ENCODE data around the gene DDAH2. TPM values are rescaled to one million over a fixed set of nuclear protein-coding genes. Genes with fewer than 3 reads are reported as not detected.

DDAH2 gene
- polyA plus RNA-seq, 4 donors, result 64.4 to 89.7 (median 76.1) TPM

DNA sequence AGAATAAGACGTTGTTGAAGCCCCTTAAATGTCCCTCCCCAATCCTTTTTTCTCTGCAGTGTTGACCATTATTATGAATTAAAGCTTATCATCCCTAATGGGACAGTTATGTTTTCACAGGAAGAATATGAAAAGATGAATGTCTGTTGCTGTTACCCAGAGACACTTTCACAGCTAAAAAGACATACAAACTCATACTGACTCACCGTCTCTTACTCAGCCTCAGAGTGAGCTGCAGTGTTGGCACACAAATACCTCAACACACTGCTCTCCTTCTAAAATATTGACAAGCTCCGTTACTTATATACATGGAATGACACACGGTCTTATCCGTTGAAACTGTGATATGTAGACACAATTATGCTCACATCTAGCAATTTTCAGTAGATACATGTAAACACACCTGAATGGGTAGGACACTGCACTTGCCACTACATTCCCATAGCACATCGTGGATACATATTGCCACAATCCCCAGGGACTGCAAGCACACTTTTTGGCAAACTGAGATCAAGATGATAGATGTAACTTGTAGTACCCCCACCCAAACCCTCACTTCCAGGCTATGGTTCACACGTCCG lies 23.7 kb upstream of the DDAH2 start:
- Histone ChIP-seq H3K27ac (ENCODE audit: low read depth in 1 of 3, low read length in 2 of 3) (no peak overlapping the region), H3K4me3 (ENCODE audit: low read depth in 1 of 3, low read length in 3 of 3) (no peak overlapping the region), H3K9me3 (ENCODE audit: control insufficient read depth in 2 of 2, insufficient read depth in 1 of 2, low read depth in 1 of 2, low read length in 1 of 2) (no peaks in the 10 kb centered on the region), H3K36me3 (ENCODE audit: control insufficient read depth in 3 of 3, insufficient read depth in 2 of 3, low read depth in 1 of 3, low read length in 3 of 3) (peaks cover 0 to 9% (median 0%) of the 10 kb centered on the region in 3 donors), H3K27me3 (ENCODE audit: control insufficient read depth in 3 of 3, insufficient read depth in 3 of 3, low read length in 3 of 3) (no peaks in the 10 kb centered on the region), H3K4me1 (ENCODE audit: control insufficient read depth in 3 of 3, insufficient read depth in 2 of 3, low read depth in 1 of 3, low read length in 2 of 3) (no peaks in the 10 kb centered on the region)
- 75 to 80% (median 76%) methylated on average over 8 of the region's 8 CpGs for WGBS, 3 donors
- FAIRE-seq (no peak), DNase-seq (no peak)

DNA sequence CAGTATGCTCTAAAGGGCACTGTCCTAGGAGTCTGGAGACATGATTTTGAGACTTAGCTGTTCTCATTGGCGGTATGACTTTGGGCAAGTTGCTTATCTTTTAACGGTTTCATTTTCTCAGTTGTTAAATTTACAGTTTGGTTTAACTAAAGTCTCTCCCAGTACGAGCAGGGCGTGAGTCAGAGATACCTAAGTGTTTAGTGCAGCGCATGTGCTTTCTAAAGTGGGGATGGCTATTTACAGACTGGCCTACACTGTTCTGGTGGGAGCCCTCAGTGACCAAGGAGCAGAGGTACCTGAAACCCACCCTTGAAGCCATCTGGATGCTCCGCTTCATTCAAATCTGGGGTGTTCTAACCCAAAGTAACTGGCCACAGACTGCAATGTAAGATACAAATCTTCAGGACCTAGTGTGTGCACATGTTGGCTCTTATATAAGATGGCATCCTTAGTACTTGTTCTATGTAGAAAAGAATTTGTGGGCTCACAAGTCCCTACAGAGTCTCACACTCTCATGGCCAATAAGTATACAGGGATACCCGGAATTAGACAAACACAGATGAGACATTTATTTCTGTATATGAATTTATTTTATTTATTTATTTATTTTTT lies 21.4 kb upstream of the DDAH2 start:
- Histone ChIP-seq H3K27me3 (ENCODE audit: control insufficient read depth in 3 of 3, insufficient read depth in 3 of 3, low read length in 3 of 3) (no peaks in the 10 kb centered on the region), H3K27ac (ENCODE audit: low read depth in 1 of 3, low read length in 2 of 3) (no peak overlapping the region), H3K4me1 (ENCODE audit: control insufficient read depth in 3 of 3, insufficient read depth in 2 of 3, low read depth in 1 of 3, low read length in 2 of 3) (no peaks in the 10 kb centered on the region), H3K9me3 (ENCODE audit: control insufficient read depth in 2 of 2, insufficient read depth in 1 of 2, low read depth in 1 of 2, low read length in 1 of 2) (no peaks in the 10 kb centered on the region), H3K4me3 (ENCODE audit: low read depth in 1 of 3, low read length in 3 of 3) (no peak overlapping the region), H3K36me3 (ENCODE audit: control insufficient read depth in 3 of 3, insufficient read depth in 2 of 3, low read depth in 1 of 3, low read length in 3 of 3) (peaks cover 0 to 24% (median 2%) of the 10 kb centered on the region in 3 donors)
- DNase-seq (no peak), FAIRE-seq (no peak)
- WGBS, 3 donors, result 65 to 80% (median 68%) methylated on average over 7 of the region's 7 CpGs

DNA sequence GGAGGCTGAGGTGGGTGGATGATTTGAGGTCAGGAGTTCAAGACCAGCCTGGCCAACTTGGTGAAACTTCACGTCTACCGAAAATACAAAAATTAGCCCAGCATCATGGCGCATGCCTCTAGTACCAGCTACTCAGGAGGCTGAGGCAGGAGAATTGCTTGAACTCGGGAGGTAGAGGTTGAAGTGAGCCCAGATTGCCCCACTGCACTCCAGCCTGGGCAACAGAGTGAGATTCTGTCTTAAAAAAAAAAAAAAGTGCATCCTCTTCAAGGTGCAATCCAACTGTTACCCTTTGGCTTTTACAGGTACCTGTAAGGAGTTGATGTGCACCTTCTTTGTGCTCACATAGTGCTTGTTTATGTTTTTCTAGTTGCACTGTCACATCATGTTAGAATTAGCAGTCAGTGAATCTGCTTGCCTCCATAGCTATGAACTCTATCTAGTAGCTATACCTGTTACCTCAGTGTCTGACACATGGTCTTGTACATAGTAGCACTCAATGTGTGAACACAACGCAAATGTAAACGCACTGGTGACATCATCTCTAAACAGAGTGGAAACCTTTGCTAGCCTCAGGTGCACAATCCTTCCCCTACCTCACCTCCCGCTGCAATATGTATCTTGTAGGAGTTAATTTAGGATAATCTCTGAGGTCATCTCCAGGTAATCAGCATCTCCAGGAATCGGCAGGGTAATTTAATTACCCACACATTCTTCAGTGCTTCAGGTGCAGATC lies 20.4 kb upstream of the DDAH2 start:
- DNase-seq (no peak), FAIRE-seq (no peak)
- Histone ChIP-seq H3K27me3 (ENCODE audit: control insufficient read depth in 3 of 3, insufficient read depth in 3 of 3, low read length in 3 of 3) (no peaks in the 10 kb centered on the region), H3K36me3 (ENCODE audit: control insufficient read depth in 3 of 3, insufficient read depth in 2 of 3, low read depth in 1 of 3, low read length in 3 of 3) (peaks cover 0 to 24% (median 2%) of the 10 kb centered on the region in 3 donors), H3K4me3 (ENCODE audit: low read depth in 1 of 3, low read length in 3 of 3) (no peak overlapping the region), H3K9me3 (ENCODE audit: control insufficient read depth in 2 of 2, insufficient read depth in 1 of 2, low read depth in 1 of 2, low read length in 1 of 2) (no peaks in the 10 kb centered on the region), H3K27ac (ENCODE audit: low read depth in 1 of 3, low read length in 2 of 3) (no peak overlapping the region), H3K4me1 (ENCODE audit: control insufficient read depth in 3 of 3, insufficient read depth in 2 of 3, low read depth in 1 of 3, low read length in 2 of 3) (no peaks in the 10 kb centered on the region)
- WGBS, 3 donors, result 84 to 89% (median 88%) methylated on average over 8 of the region's 8 CpGs

DNA sequence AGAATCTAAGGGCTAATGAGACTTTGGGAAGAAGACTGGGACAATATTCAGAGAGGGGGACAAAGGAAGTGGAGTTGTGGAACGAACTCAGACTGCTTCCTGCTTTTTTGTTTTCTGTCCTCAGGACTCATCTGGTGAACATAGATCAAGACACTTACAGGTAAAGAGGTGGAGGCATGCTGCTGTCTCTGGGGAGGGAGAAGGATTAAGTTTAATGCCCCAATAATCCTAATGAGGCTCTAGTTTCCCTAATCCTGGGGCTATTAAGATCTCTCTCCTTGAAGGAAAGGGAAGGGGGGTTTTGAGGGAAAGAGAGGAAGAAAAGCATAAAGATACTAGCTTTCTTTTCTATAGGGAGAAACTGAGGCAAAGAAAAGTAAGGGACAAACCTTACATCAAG lies 15.3 kb upstream of the DDAH2 start:
- H3K9me3 ChIP-seq (ENCODE audit: control insufficient read depth in 2 of 2, insufficient read depth in 1 of 2, low read depth in 1 of 2, low read length in 1 of 2), result no peaks in the 10 kb centered on the region
- 78 to 82% (median 79%) methylated on average over 1 of the region's 1 CpG for WGBS, 3 donors
- no peak overlapping the region for H3K4me3 ChIP-seq (ENCODE audit: low read depth in 1 of 3, low read length in 3 of 3)
- no peak for FAIRE-seq
- no peaks in the 10 kb centered on the region for H3K27me3 ChIP-seq (ENCODE audit: control insufficient read depth in 3 of 3, insufficient read depth in 3 of 3, low read length in 3 of 3)
- H3K4me1 ChIP-seq (ENCODE audit: control insufficient read depth in 3 of 3, insufficient read depth in 2 of 3, low read depth in 1 of 3, low read length in 2 of 3), result peaks cover 0 to 12% (median 0%) of the 10 kb centered on the region in 3 donors
- no peak overlapping the region for H3K27ac ChIP-seq (ENCODE audit: low read depth in 1 of 3, low read length in 2 of 3)
- no peak for DNase-seq
- peaks cover 0 to 39% (median 2%) of the 10 kb centered on the region in 3 donors for H3K36me3 ChIP-seq (ENCODE audit: control insufficient read depth in 3 of 3, insufficient read depth in 2 of 3, low read depth in 1 of 3, low read length in 3 of 3)

DNA sequence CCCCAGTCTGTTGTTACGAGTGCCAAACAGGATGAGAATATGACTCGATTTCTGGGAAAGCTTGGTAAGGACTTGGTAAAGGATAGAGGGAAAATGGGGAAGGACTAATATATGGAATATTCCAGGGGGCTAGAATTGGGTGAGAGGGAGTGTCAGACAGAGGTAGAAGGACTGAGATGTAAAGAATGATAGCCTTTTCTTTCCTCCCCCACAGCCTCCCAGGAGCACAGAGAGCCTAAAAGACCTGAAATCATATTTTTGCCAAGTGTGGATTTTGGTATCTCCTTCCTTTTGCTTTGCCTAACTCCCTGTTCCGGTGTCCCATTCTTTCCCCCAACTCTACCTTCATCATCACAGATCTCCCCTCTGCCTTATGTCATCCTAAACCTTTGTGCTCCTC lies 13.8 kb upstream of the DDAH2 start:
- no peak for DNase-seq
- WGBS, 3 donors, result 91 to 96% (median 92%) methylated on average over 3 of the region's 3 CpGs
- no peak for FAIRE-seq
- H3K36me3 ChIP-seq (ENCODE audit: control insufficient read depth in 3 of 3, insufficient read depth in 2 of 3, low read depth in 1 of 3, low read length in 3 of 3), result peaks cover 0 to 36% (median 2%) of the 10 kb centered on the region in 3 donors
- no peaks in the 10 kb centered on the region for H3K27me3 ChIP-seq (ENCODE audit: control insufficient read depth in 3 of 3, insufficient read depth in 3 of 3, low read length in 3 of 3)
- no peaks in the 10 kb centered on the region for H3K9me3 ChIP-seq (ENCODE audit: control insufficient read depth in 2 of 2, insufficient read depth in 1 of 2, low read depth in 1 of 2, low read length in 1 of 2)
- no peak overlapping the region for H3K4me3 ChIP-seq (ENCODE audit: low read depth in 1 of 3, low read length in 3 of 3)
- H3K27ac ChIP-seq (ENCODE audit: low read depth in 1 of 3, low read length in 2 of 3), result no peak overlapping the region
- peaks cover 2 to 28% (median 3%) of the 10 kb centered on the region in 3 donors for H3K4me1 ChIP-seq (ENCODE audit: control insufficient read depth in 3 of 3, insufficient read depth in 2 of 3, low read depth in 1 of 3, low read length in 2 of 3)

DNA sequence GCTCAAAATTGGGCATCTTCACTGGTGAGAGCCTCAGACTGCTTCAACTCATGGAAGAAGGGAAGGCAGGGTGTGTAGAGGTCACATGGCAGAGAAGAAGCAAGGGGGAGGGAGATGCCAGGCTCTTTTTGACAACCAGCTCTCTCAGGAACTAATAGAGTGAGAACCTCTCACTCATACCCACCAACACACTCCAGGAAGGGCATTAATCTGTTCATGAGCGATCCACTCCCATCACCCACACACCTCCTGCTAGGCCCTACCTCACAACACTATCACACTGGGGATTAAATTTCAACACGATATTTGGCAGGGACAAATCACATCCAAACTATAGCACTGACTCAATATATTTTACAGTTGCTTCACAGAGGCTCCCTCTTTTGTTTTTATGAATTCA lies 12.7 kb upstream of the DDAH2 start:
- no peak overlapping the region for H3K27ac ChIP-seq (ENCODE audit: low read depth in 1 of 3, low read length in 2 of 3)
- WGBS, 3 donors, result 66 to 85% (median 78%) methylated on average over 2 of the region's 2 CpGs
- H3K4me3 ChIP-seq (ENCODE audit: low read depth in 1 of 3, low read length in 3 of 3), result no peak overlapping the region
- peaks cover 3 to 38% (median 8%) of the 10 kb centered on the region in 3 donors for H3K4me1 ChIP-seq (ENCODE audit: control insufficient read depth in 3 of 3, insufficient read depth in 2 of 3, low read depth in 1 of 3, low read length in 2 of 3)
- no peak for FAIRE-seq
- peaks cover 0 to 27% (median 0%) of the 10 kb centered on the region in 3 donors for H3K36me3 ChIP-seq (ENCODE audit: control insufficient read depth in 3 of 3, insufficient read depth in 2 of 3, low read depth in 1 of 3, low read length in 3 of 3)
- DNase-seq, result no peak
- H3K9me3 ChIP-seq (ENCODE audit: control insufficient read depth in 2 of 2, insufficient read depth in 1 of 2, low read depth in 1 of 2, low read length in 1 of 2), result no peaks in the 10 kb centered on the region
- H3K27me3 ChIP-seq (ENCODE audit: control insufficient read depth in 3 of 3, insufficient read depth in 3 of 3, low read length in 3 of 3), result no peaks in the 10 kb centered on the region

DNA sequence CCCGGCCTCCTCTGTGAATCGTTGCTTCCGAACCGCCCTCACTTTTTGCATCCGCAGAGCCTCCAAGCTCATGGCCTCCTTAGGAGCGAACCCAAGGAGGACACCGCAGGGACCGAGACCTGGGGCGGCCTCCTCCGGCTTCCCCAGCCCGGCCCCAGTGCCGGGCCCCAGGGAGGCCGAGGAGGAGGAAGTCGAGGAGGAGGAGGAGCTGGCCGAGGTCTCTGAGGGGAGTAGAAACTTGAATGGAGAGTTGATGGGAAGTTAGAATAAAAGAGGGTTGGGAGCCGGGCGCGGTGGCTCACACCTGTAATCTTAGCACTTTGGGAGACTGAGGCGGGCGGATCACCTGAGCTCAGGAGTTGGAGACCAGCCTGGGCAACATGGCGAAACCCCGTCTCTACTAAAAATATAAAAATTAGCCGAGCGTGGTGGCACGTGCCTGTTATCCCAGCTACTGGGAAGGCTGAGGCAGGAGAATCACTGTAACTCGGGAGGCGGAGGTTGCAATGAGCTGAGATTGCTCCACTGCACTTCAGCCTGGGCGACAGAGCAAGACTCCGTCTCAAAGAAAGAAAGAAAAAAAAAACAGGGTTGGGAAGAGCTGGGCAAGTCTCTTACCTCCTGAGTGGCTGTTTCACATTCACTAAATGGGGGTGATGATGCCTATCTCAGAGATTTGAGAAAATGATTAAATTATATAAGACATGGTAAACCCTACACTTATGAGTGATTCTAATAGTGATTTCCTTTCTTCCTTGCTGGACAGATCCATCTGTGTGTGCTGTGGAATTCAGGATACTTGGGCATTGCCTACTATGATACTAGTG lies 11.5 kb upstream of the DDAH2 start:
- no peaks in the 10 kb centered on the region for H3K9me3 ChIP-seq (ENCODE audit: control insufficient read depth in 2 of 2, insufficient read depth in 1 of 2, low read depth in 1 of 2, low read length in 1 of 2)
- FAIRE-seq, result no peak
- H3K4me1 ChIP-seq (ENCODE audit: control insufficient read depth in 3 of 3, insufficient read depth in 2 of 3, low read depth in 1 of 3, low read length in 2 of 3), result peaks cover 3 to 41% (median 10%) of the 10 kb centered on the region in 3 donors
- peak overlapping the region; percentile 60 to 78 (median 74) for H3K4me3 ChIP-seq (ENCODE audit: low read depth in 1 of 3, low read length in 3 of 3)
- WGBS, 3 donors, result 3 to 9% (median 8%) methylated on average over 29 of the region's 29 CpGs
- H3K36me3 ChIP-seq (ENCODE audit: control insufficient read depth in 3 of 3, insufficient read depth in 2 of 3, low read depth in 1 of 3, low read length in 3 of 3), result peaks cover 0 to 20% (median 0%) of the 10 kb centered on the region in 3 donors
- DNase-seq, result peak in 1 of 2 donors; percentile 48
- peak overlapping the region; percentile 81 to 98 (median 90) for H3K27ac ChIP-seq (ENCODE audit: low read depth in 1 of 3, low read length in 2 of 3)
- no peaks in the 10 kb centered on the region for H3K27me3 ChIP-seq (ENCODE audit: control insufficient read depth in 3 of 3, insufficient read depth in 3 of 3, low read length in 3 of 3)

All from small intestine (tissue), 7 donors.